HEK293 (cell line): Measurements from ENCODE around the gene CLIP1.

Source experiments
- EGR2 ChIP-seq: fragments of 450-650 bp; formaldehyde crosslinking; IDR thresholded peaks from 2 replicates; pipeline ENCODE4 v1.5.1; 2016; ENCODE audit warnings: low read depth, missing biosample characterization, missing genetic modification characterization
- KLF1 ChIP-seq: fragments of 450-650 bp; formaldehyde crosslinking; IDR thresholded peaks from 2 replicates; pipeline ENCODE4 v1.5.1; 2016; ENCODE audit warnings: missing biosample characterization, missing genetic modification characterization
- REPIN1 ChIP-seq: fragments of 450-650 bp; formaldehyde crosslinking; IDR thresholded peaks from 2 replicates; pipeline ENCODE4 v1.5.1; 2017; ENCODE audit warnings: missing biosample characterization, missing genetic modification characterization, low read depth
- YY1 ChIP-seq: fragments of 450-650 bp; formaldehyde crosslinking; IDR thresholded peaks from 2 replicates; pipeline ENCODE4 v1.5.1; 2018; ENCODE audit warnings: missing biosample characterization, missing genetic modification characterization
- ZFHX2 ChIP-seq: fragments of 450-650 bp; formaldehyde crosslinking; conservative IDR thresholded peaks from 2 replicates; pipeline ENCODE4 v1.5.1; 2016; ENCODE audit warnings: missing biosample characterization, missing genetic modification characterization
- ZNF121 ChIP-seq: fragments of 450-650 bp; formaldehyde crosslinking; IDR thresholded peaks from 2 replicates; pipeline ENCODE4 v1.5.1; 2016; ENCODE audit warnings: missing biosample characterization, missing genetic modification characterization
- ZNF16 ChIP-seq: fragments of 450-650 bp; formaldehyde crosslinking; IDR thresholded peaks from 2 replicates; pipeline ENCODE4 v1.5.1; 2016; ENCODE audit warnings: low read depth, missing biosample characterization, missing genetic modification characterization
- ZNF211 ChIP-seq: fragments of 450-650 bp; formaldehyde crosslinking; IDR thresholded peaks from 2 replicates; pipeline ENCODE4 v1.5.1; 2016; ENCODE audit warnings: low read depth, missing biosample characterization, missing genetic modification characterization
- ZNF223 ChIP-seq: fragments of 450-650 bp; formaldehyde crosslinking; IDR thresholded peaks from 2 replicates; pipeline ENCODE4 v1.5.1; 2016; ENCODE audit warnings: missing biosample characterization, missing genetic modification characterization
- ZNF37A ChIP-seq: fragments of 450-650 bp; IDR thresholded peaks from 2 replicates; pipeline ENCODE4 v1.5.1; 2018; ENCODE audit warnings: missing biosample characterization, missing genetic modification characterization
- ZNF416 ChIP-seq: fragments of 450-650 bp; formaldehyde crosslinking; IDR thresholded peaks from 2 replicates; pipeline ENCODE4 v1.5.1; 2016; ENCODE audit warnings: missing biosample characterization, missing genetic modification characterization
- ZNF473 ChIP-seq: fragments of 450-650 bp; formaldehyde crosslinking; IDR thresholded peaks from 2 replicates; pipeline ENCODE4 v1.5.1; 2017; ENCODE audit warnings: missing biosample characterization, missing genetic modification characterization
- ZNF514 ChIP-seq: fragments of 450-650 bp; formaldehyde crosslinking; IDR thresholded peaks from 2 replicates; pipeline ENCODE4 v1.5.1; 2016; ENCODE audit warnings: missing biosample characterization, missing genetic modification characterization
- ZNF561 ChIP-seq: fragments of 450-650 bp; IDR thresholded peaks from 2 replicates; pipeline ENCODE4 v1.5.1; 2018; ENCODE audit warnings: missing biosample characterization, missing genetic modification characterization, borderline replicate concordance
- ZNF600 ChIP-seq: fragments of 450-650 bp; formaldehyde crosslinking; IDR thresholded peaks from 2 replicates; pipeline ENCODE4 v1.5.1; 2016; ENCODE audit warnings: missing biosample characterization, missing genetic modification characterization
- ZNF626 ChIP-seq: fragments of 450-650 bp; sonication (Bioruptor Pico); formaldehyde crosslinking; IDR thresholded peaks from 2 replicates; pipeline ENCODE4 v1.5.1; 2018; ENCODE audit warnings: missing biosample characterization, missing genetic modification characterization, inconsistent platforms
- ZNF660 ChIP-seq: fragments of 450-650 bp; IDR thresholded peaks from 2 replicates; pipeline ENCODE4 v1.5.1; 2018; ENCODE audit warnings: missing biosample characterization, mild to moderate bottlenecking, missing genetic modification characterization
- ZNF701 ChIP-seq: fragments of 450-650 bp; formaldehyde crosslinking; IDR thresholded peaks from 2 replicates; pipeline ENCODE4 v1.5.1; 2016; ENCODE audit warnings: missing biosample characterization, missing genetic modification characterization
- TF ChIP-seq, protein P1 (sequence below): fragments of 450-650 bp; formaldehyde crosslinking; IDR thresholded peaks from 2 replicates; pipeline ENCODE4 v1.5.1; 2016; ENCODE audit warnings: missing biosample characterization, missing genetic modification characterization
- TF ChIP-seq, protein P2 (sequence below): fragments of 450-650 bp; IDR thresholded peaks from 2 replicates; pipeline ENCODE4 v1.5.1; 2018; ENCODE audit warnings: missing biosample characterization, missing genetic modification characterization
- TF ChIP-seq, protein P3 (sequence below): fragments of 450-650 bp; formaldehyde crosslinking; IDR thresholded peaks from 2 replicates; pipeline ENCODE4 v1.5.1; 2016; ENCODE audit warnings: missing biosample characterization, missing genetic modification characterization
- TF ChIP-seq, protein P4 (sequence below): fragments of 450-650 bp; formaldehyde crosslinking; IDR thresholded peaks from 2 replicates; pipeline ENCODE4 v1.5.1; 2016; ENCODE audit warnings: missing biosample characterization, missing genetic modification characterization
- TF ChIP-seq, protein P5 (sequence below): fragments of 450-650 bp; formaldehyde crosslinking; IDR thresholded peaks from 2 replicates; pipeline ENCODE4 v1.5.1; 2016; ENCODE audit warnings: missing biosample characterization, missing genetic modification characterization
- TF ChIP-seq, protein P6 (sequence below): fragments of 450-650 bp; formaldehyde crosslinking; conservative IDR thresholded peaks from 2 replicates; pipeline ENCODE4 v1.5.1; 2016; ENCODE audit warnings: low read depth, missing biosample characterization, missing genetic modification characterization
- TF ChIP-seq, protein P7 (sequence below): fragments of 450-650 bp; formaldehyde crosslinking; IDR thresholded peaks from 2 replicates; pipeline ENCODE4 v1.5.1; 2017; ENCODE audit warnings: missing biosample characterization, missing genetic modification characterization

CLIP1 gene

DNA sequence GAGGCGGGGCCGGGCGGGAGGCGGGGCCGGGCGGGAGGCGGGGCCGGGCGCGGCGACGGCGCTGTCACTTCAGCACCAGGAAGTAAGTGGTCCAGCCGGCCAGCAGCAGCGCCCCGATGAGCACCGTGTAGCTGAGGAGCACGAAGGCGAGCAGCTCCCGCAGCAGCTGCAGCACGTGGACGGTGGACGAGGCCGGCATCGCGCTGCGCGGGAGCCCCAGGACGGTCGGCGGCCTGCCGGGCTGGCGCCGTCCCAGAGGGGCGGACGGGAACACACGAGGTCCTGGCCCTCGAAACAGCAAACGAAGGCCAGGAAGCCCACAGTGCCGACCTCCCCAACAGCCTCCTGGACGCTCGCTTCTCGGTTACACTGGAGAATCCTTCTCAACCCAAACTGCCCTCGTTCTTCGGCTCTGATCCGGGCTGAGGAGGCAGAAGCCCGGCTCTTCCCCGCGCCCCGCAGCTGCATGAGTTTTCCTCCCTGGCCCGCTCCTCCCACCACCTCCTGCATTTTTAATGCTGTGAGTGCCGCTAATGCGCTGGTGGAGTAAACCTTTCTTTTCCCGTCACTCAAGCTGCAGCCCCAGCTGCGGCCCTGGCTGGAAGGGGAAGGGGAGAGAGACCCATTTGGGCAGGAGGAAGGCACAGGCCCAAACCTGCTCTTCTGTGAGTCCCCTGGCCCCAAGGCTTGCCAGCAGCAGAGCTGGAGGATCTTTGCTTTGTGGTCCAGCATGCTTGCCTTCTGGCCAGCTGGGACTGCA lies 195.9 kb downstream of the CLIP1 start (continued):
- TF ChIP-seq ZNF16 (tag by site-specific recombination): no peak
- TF ChIP-seq, protein P1, sequence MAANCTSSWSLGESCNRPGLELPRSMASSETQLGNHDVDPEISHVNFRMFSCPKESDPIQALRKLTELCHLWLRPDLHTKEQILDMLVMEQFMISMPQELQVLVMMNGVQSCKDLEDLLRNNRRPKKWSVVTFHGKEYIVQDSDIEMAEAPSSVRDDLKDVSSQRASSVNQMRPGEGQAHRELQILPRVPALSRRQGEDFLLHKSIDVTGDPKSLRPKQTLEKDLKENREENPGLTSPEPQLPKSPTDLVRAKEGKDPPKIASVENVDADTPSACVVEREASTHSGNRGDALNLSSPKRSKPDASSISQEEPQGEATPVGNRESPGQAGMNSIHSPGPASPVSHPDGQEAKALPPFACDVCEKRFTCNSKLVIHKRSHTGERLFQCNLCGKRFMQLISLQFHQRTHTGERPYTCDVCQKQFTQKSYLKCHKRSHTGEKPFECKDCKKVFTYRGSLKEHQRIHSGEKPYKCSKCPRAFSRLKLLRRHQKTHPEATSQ (tag by site-specific recombination): no peak
- TF ChIP-seq ZNF514 (tag by site-specific recombination): no peak
- TF ChIP-seq, protein P2, sequence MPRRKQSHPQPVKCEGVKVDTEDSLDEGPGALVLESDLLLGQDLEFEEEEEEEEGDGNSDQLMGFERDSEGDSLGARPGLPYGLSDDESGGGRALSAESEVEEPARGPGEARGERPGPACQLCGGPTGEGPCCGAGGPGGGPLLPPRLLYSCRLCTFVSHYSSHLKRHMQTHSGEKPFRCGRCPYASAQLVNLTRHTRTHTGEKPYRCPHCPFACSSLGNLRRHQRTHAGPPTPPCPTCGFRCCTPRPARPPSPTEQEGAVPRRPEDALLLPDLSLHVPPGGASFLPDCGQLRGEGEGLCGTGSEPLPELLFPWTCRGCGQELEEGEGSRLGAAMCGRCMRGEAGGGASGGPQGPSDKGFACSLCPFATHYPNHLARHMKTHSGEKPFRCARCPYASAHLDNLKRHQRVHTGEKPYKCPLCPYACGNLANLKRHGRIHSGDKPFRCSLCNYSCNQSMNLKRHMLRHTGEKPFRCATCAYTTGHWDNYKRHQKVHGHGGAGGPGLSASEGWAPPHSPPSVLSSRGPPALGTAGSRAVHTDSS (tag by site-specific recombination): no peak
- TF ChIP-seq REPIN1 (tag by site-specific recombination): no peak
- no peak for TF ChIP-seq ZNF211 (tag by site-specific recombination)
- TF ChIP-seq, protein P3, sequence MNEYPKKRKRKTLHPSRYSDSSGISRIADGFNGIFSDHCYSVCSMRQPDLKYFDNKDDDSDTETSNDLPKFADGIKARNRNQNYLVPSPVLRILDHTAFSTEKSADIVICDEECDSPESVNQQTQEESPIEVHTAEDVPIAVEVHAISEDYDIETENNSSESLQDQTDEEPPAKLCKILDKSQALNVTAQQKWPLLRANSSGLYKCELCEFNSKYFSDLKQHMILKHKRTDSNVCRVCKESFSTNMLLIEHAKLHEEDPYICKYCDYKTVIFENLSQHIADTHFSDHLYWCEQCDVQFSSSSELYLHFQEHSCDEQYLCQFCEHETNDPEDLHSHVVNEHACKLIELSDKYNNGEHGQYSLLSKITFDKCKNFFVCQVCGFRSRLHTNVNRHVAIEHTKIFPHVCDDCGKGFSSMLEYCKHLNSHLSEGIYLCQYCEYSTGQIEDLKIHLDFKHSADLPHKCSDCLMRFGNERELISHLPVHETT: no peak
- no peak for TF ChIP-seq ZNF223 (tag by site-specific recombination)
- no peak for TF ChIP-seq ZNF626 (tag by site-specific recombination)
- no peak for TF ChIP-seq ZNF37A (tag by site-specific recombination)
- no peak for TF ChIP-seq ZNF416 (tag by site-specific recombination)
- TF ChIP-seq KLF1 (tag by site-specific recombination): no peak
- TF ChIP-seq, protein P4, sequence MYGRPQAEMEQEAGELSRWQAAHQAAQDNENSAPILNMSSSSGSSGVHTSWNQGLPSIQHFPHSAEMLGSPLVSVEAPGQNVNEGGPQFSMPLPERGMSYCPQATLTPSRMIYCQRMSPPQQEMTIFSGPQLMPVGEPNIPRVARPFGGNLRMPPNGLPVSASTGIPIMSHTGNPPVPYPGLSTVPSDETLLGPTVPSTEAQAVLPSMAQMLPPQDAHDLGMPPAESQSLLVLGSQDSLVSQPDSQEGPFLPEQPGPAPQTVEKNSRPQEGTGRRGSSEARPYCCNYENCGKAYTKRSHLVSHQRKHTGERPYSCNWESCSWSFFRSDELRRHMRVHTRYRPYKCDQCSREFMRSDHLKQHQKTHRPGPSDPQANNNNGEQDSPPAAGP (tag by site-specific recombination): peak; percentile 28; the same call in 1 of the 2 replicates
- TF ChIP-seq, protein P5, sequence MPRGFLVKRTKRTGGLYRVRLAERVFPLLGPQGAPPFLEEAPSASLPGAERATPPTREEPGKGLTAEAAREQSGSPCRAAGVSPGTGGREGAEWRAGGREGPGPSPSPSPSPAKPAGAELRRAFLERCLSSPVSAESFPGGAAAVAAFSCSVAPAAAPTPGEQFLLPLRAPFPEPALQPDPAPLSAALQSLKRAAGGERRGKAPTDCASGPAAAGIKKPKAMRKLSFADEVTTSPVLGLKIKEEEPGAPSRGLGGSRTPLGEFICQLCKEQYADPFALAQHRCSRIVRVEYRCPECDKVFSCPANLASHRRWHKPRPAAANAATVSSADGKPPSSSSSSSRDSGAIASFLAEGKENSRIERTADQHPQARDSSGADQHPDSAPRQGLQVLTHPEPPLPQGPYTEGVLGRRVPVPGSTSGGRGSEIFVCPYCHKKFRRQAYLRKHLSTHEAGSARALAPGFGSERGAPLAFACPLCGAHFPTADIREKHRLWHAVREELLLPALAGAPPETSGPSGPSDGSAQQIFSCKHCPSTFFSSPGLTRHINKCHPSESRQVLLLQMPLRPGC: peak; percentile 38; the same call in 1 of the 2 replicates
- no peak for TF ChIP-seq EGR2 (tag by site-specific recombination)
- no peak for TF ChIP-seq ZNF121 (tag by site-specific recombination)
- TF ChIP-seq YY1: 0 out of 2 replicates have a peak, but pooled peaks have one; percentile 20
- TF ChIP-seq ZFHX2: no peak
- no peak for TF ChIP-seq ZNF701 (tag by site-specific recombination)
- TF ChIP-seq, protein P6, sequence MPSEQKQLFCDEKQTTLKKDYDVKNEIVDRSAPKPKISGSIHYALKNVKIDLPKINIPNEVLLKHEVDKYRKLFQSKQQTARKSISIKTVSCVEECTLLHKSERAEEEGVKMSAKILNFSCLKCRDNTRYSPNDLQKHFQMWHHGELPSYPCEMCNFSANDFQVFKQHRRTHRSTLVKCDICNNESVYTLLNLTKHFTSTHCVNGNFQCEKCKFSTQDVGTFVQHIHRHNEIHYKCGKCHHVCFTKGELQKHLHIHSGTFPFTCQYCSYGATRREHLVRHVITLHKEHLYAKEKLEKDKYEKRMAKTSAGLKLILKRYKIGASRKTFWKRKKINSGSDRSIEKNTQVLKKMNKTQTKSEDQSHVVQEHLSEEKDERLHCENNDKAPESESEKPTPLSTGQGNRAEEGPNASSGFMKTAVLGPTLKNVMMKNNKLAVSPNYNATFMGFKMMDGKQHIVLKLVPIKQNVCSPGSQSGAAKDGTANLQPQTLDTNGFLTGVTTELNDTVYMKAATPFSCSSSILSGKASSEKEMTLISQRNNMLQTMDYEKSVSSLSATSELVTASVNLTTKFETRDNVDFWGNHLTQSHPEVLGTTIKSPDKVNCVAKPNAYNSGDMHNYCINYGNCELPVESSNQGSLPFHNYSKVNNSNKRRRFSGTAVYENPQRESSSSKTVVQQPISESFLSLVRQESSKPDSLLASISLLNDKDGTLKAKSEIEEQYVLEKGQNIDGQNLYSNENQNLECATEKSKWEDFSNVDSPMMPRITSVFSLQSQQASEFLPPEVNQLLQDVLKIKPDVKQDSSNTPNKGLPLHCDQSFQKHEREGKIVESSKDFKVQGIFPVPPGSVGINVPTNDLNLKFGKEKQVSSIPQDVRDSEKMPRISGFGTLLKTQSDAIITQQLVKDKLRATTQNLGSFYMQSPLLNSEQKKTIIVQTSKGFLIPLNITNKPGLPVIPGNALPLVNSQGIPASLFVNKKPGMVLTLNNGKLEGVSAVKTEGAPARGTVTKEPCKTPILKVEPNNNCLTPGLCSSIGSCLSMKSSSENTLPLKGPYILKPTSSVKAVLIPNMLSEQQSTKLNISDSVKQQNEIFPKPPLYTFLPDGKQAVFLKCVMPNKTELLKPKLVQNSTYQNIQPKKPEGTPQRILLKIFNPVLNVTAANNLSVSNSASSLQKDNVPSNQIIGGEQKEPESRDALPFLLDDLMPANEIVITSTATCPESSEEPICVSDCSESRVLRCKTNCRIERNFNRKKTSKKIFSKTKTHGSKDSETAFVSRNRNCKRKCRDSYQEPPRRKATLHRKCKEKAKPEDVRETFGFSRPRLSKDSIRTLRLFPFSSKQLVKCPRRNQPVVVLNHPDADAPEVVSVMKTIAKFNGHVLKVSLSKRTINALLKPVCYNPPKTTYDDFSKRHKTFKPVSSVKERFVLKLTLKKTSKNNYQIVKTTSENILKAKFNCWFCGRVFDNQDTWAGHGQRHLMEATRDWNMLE (tag by site-specific recombination): no peak
- TF ChIP-seq ZNF561: no peak
- TF ChIP-seq, protein P7, sequence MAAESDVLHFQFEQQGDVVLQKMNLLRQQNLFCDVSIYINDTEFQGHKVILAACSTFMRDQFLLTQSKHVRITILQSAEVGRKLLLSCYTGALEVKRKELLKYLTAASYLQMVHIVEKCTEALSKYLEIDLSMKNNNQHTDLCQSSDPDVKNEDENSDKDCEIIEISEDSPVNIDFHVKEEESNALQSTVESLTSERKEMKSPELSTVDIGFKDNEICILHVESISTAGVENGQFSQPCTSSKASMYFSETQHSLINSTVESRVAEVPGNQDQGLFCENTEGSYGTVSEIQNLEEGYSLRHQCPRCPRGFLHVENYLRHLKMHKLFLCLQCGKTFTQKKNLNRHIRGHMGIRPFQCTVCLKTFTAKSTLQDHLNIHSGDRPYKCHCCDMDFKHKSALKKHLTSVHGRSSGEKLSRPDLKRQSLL: 0 out of 2 replicates have a peak, but pooled peaks have one; percentile 16
- TF ChIP-seq ZNF473: no peak
- peak; percentile 42; the same call in 1 of the 2 replicates for TF ChIP-seq ZNF600 (tag by site-specific recombination)
- peak; percentile 68; the same call in 1 of the 2 replicates for TF ChIP-seq ZNF660
